ENCODE results near the gene FER.
"Not testable (repeated sequence)": the region's sequence is repeated elsewhere in the genome, so short reads cannot be mapped to it uniquely, and the experiment has no call there.

The FER gene

DNA sequence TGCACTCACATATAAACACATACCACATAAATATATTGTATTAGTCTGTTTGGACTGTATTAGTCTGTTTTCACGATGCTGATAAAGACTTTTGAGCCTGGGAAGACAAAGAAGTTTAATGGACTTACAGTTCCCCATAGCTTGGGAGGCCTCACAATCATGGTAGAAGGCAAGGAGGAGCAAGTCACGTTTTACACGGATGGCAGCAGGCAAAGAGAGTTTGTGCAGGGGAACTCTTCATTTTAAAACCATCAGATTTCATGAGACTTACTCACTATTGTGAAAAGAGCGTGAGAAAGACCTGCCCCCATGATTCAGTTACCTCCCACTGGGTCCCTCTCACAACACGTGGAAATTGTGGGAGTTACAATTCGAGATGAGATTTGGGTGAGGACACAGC, 133.4 kb downstream of the FER start:
- Histone ChIP-seq H3K27ac (no peak overlapping the region), H3K9me3 (ENCODE audit: severe bottlenecking) (no peaks in the 10 kb centered on the region), H3K36me3 (no peaks in the 10 kb centered on the region), H3K4me3 (ENCODE audit: low read depth, low read length) (no peak overlapping the region), H3K27me3 (ENCODE audit: insufficient read depth, low read depth, severe bottlenecking) (no peaks in the 10 kb centered on the region)
- no peak for DNase-seq
- TF ChIP-seq CTCF (IDR thresholded peaks at IDR 0.05; ENCODE audit: low read depth, low read length) = no peak

DNA sequence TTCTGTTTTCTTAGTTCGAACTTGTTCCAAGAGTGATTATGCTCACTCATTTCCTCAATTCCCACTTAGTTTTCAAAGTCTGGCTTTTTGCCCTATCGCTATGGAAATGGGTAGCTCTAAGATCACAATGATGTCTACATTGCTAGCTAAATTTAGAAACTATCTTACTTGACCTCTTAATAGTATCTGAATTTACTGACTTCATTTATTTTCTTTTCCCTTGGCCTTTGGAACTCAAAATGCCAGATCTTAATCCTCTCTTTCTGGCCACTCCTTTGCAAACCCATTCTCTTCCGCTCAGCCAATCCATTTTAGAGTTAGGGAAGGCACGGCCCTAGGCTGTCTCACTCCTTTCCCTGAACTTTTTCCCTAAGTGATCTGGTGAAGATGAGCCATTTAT, 137.0 kb downstream of the FER start:
- H3K9me3 ChIP-seq (ENCODE audit: severe bottlenecking) = no peaks in the 10 kb centered on the region
- H3K4me3 ChIP-seq (ENCODE audit: low read depth, low read length) = no peak overlapping the region
- DNase-seq = no peak
- TF ChIP-seq CTCF (IDR thresholded peaks at IDR 0.05; ENCODE audit: low read depth, low read length) = no peak
- H3K36me3 ChIP-seq = no peaks in the 10 kb centered on the region
- no peak overlapping the region for H3K27ac ChIP-seq
- H3K27me3 ChIP-seq (ENCODE audit: insufficient read depth, low read depth, severe bottlenecking) = no peaks in the 10 kb centered on the region

GRCh38 chr5:108898257-108898656, 150.6 kb downstream of the FER start:
- no peak for TF ChIP-seq CTCF (IDR thresholded peaks at IDR 0.05; ENCODE audit: low read depth, low read length)
- H3K27ac ChIP-seq = no peak overlapping the region
- no peaks in the 10 kb centered on the region for H3K36me3 ChIP-seq

DNA sequence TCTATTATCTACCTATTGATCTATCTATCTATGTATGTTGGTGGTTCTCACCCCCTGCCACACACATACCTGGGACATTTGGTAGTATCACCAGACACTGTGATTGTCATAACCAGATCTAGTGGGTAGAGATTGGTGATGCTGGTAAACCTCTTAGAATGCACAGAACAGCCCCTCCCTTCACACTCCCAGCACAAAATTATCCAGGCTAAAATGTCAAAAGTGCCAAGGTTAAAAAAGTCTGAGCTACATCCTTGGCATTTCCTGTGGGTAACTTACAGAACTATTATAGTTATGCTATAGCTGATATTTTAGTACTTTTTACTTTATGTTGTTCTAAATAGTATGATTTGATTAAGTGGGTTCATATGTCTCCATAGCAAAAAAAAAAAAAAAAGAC, 151.0 kb downstream of the FER start:
- no peak for TF ChIP-seq CTCF (IDR thresholded peaks at IDR 0.05; ENCODE audit: low read depth, low read length)
- Histone ChIP-seq H3K36me3 (no peaks in the 10 kb centered on the region), H3K9me3 (ENCODE audit: severe bottlenecking) (no peaks in the 10 kb centered on the region), H3K27ac (no peak overlapping the region), H3K4me3 (ENCODE audit: low read depth, low read length) (no peak overlapping the region), H3K27me3 (ENCODE audit: insufficient read depth, low read depth, severe bottlenecking) (no peaks in the 10 kb centered on the region)
- DNase-seq = no peak

More at GRCh38 chr5:108898257-108898656, 150.6 kb downstream of the FER start:
- Histone ChIP-seq H3K4me3 (ENCODE audit: low read depth, low read length) (no peak overlapping the region), H3K9me3 (ENCODE audit: severe bottlenecking) (no peaks in the 10 kb centered on the region), H3K27me3 (ENCODE audit: insufficient read depth, low read depth, severe bottlenecking) (no peaks in the 10 kb centered on the region)
- DNase-seq = no peak

DNA sequence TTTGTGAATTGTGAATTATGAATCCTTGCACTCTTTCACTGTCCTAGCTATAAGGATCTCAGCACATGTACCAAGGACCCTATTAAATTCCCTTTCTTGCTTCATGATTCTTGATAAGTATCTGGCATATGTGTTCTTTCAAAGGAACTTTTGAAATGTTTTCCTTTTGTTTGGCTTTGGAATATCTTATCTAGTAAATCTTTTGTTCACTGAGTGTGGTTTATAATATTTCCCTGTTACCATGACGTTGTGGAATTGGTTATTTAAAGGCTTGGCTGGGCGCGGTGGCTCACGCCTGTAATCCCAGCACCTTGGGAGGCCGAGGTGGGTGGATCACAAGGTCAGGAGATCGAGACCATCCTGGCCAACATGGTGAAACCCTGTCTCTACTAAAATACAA, 151.5 kb downstream of the FER start:
- not testable (repeated sequence) for DNase-seq

GRCh38 chr5:108900668-108901067, 153.0 kb downstream of the FER start:
- no peaks in the 10 kb centered on the region for H3K36me3 ChIP-seq
- no peak overlapping the region for H3K27ac ChIP-seq
- H3K4me3 ChIP-seq (ENCODE audit: low read depth, low read length) = no peak overlapping the region
- DNase-seq = no peak
- no peak for TF ChIP-seq CTCF (IDR thresholded peaks at IDR 0.05; ENCODE audit: low read depth, low read length)
- H3K27me3 ChIP-seq (ENCODE audit: insufficient read depth, low read depth, severe bottlenecking) = no peaks in the 10 kb centered on the region
- H3K9me3 ChIP-seq (ENCODE audit: severe bottlenecking) = no peaks in the 10 kb centered on the region

More for the DNA sequence above, 151.5 kb downstream of the FER start:
- H3K9me3 ChIP-seq (ENCODE audit: severe bottlenecking); H3K27ac ChIP-seq; H3K4me3 ChIP-seq (ENCODE audit: low read depth, low read length); H3K36me3 ChIP-seq; H3K27me3 ChIP-seq (ENCODE audit: insufficient read depth, low read depth, severe bottlenecking): not testable (repeated sequence)
